Adrenal gland (tissue), 5 donors: ENCODE data around the gene SNX5.

ENCODE experiments used
- POLR2A ChIP-seq, 2 donors: fragments of 450-650 bp; IDR thresholded peaks; one replicate each; pipeline ENCODE4 v1.6.1; 2017; ENCODE audit warnings: antibody characterized with exemption in 2 of 2, mild to moderate bottlenecking in 2 of 2, moderate library complexity in 1 of 2
- TF ChIP-seq, protein P1 (sequence below), 6 experiments: fragments of 450-650 bp in 4 of 6; fragments of 200-600 bp in 2 of 6; sonication (generic) in 1 of 6; IDR thresholded peaks; 1 replicate in 5 of 6; 2 replicates in 1 of 6; pipeline versions ENCODE4 v1.5.1 to v1.8.0; 2016 to 2021; ENCODE audit warnings: antibody characterized with exemption in 6 of 6, mild to moderate bottlenecking in 2 of 6, moderate library complexity in 1 of 6
- donor health status: DM: no; HTN: no; CAD: no.

DNA sequence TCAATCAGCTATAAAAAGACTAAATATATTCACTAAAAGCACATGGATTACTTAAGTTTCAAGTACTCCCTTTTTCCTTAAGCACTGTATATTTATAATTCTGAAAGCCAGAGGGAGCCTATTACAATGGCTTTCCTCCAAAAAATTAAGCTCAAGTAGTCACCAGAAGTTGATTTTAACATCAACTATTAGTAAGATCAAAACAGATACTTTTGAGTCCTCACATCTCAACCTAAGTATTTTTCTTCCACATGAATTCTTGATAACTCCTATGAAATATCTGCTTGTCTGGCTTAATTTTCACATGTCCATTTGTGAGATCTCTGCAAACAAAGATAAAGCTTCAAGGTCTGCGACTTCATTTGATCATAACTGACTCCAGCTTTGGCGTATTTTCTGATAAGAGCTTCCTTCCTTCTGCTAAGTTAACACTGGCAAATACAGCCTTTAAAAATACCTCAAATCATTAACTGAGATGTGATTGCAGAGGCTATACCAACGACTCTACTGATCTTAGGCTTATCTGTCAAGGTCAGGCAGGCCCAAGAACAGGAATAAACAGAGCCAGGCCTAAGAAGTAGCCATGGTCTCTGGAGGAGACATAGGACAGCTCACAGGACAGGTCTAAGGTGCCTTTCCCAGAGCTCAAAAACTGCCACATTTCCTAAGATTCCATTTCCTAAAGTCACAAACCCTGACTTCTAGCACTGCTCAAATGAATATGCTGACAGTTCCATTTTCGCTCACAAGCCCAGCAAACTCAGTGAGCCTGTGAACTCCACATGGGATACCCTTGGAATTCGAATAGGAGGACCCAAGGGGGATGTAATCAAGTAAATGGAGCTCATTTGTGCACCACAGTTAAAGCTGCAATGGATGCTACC, 10.0 kb downstream of the SNX5 start:
- TF ChIP-seq, protein P1, sequence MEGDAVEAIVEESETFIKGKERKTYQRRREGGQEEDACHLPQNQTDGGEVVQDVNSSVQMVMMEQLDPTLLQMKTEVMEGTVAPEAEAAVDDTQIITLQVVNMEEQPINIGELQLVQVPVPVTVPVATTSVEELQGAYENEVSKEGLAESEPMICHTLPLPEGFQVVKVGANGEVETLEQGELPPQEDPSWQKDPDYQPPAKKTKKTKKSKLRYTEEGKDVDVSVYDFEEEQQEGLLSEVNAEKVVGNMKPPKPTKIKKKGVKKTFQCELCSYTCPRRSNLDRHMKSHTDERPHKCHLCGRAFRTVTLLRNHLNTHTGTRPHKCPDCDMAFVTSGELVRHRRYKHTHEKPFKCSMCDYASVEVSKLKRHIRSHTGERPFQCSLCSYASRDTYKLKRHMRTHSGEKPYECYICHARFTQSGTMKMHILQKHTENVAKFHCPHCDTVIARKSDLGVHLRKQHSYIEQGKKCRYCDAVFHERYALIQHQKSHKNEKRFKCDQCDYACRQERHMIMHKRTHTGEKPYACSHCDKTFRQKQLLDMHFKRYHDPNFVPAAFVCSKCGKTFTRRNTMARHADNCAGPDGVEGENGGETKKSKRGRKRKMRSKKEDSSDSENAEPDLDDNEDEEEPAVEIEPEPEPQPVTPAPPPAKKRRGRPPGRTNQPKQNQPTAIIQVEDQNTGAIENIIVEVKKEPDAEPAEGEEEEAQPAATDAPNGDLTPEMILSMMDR (IDR thresholded peaks at IDR 0.05), result peak in 4 of 6 experiments; percentile 16 to 40 (median 29)
- peak in 1 of 2 donors; percentile 29 for TF ChIP-seq POLR2A (IDR thresholded peaks at IDR 0.05)
